Fibroblast of lung (primary cell): ENCODE data around the gene SLC16A10.

Experiments
- EZH2 ChIP-seq: IDR thresholded peaks from 2 replicates; pipeline ENCODE4 v1.5.1; 2012; ENCODE audit warnings: low read length, control low read depth, mild to moderate bottlenecking; ENCODE audit errors: missing control alignments
- TF ChIP-seq, protein P1 (sequence below), 2 donors: IDR thresholded peaks in 1 of 2; conservative IDR thresholded peaks in 1 of 2; 1 replicate in 1 of 2; 2 replicates in 1 of 2; pipeline ENCODE4 v1.5.1; 2011 to 2012; ENCODE audit warnings: low read length in 2 of 2, control low read depth in 1 of 2, inconsistent platforms in 1 of 2, low read depth in 1 of 2, mild to moderate bottlenecking in 1 of 2

DNA sequence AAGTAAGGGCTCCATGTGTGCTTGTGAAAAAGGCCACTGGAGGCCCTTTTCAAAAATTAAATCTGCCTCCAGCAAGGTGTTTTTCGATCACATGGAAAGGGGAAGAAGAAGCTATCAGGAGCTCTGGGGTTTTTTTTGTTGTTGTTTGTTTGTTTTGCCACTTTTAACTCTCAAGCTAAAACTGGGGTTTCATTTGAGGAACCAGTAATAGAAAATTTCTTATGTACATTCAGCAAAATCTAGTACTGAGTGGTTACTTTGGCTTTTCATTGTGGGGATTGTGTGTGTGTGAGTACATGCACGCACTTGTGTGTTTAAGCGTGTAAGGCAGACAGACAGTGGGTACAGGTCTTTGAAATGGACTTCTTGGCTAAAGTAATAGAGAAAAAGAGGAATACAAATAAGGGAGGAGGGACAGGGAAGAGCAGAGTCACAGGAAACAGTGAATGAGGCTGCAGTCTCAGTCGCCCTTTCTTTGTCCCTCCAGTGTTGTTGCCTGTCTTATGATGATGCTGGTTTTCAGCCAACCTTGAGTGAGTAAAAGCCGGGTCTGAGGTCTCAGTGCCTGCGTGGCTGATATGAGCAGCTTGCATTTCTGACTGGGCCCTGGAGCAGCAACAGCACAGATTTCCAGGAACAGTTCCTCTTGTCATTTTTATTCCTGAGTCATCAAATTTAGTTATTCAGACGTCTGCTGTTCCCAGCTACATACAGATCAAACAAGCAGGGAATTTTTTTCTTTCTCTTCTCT lies 26.2 kb downstream of the SLC16A10 start:
- TF ChIP-seq, protein P1, sequence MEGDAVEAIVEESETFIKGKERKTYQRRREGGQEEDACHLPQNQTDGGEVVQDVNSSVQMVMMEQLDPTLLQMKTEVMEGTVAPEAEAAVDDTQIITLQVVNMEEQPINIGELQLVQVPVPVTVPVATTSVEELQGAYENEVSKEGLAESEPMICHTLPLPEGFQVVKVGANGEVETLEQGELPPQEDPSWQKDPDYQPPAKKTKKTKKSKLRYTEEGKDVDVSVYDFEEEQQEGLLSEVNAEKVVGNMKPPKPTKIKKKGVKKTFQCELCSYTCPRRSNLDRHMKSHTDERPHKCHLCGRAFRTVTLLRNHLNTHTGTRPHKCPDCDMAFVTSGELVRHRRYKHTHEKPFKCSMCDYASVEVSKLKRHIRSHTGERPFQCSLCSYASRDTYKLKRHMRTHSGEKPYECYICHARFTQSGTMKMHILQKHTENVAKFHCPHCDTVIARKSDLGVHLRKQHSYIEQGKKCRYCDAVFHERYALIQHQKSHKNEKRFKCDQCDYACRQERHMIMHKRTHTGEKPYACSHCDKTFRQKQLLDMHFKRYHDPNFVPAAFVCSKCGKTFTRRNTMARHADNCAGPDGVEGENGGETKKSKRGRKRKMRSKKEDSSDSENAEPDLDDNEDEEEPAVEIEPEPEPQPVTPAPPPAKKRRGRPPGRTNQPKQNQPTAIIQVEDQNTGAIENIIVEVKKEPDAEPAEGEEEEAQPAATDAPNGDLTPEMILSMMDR (conservative IDR thresholded peaks at IDR 0.05 in 1 of 2, IDR thresholded peaks at IDR 0.05 in 1 of 2; ENCODE audit: low read depth in 1 of 2, low read length in 2 of 2): no peak
- TF ChIP-seq EZH2: no peak
